Activated B cell treated with CpG ODN at 0.5 μM for 24 hours (primary cell): ENCODE data around the gene SCN3B. TPM values are rescaled to one million over a fixed set of nuclear protein-coding genes. Genes with fewer than 3 reads are reported as not detected.

Experiments used
- ATAC-seq: fragments of 200-7000 bp; cut with Tn5 transposase; one replicate; pipeline ENCODE4 v1.10.0; 2021; ENCODE audit warnings: low read depth, mild to moderate bottlenecking, moderate library complexity
- CTCF ChIA-PET: fragments of 350-600 bp; sonication (Branson Sonifier 250); formaldehyde crosslinking; loops from one replicate; lab custom pipeline; 2021; ENCODE audit warnings: antibody characterized with exemption; lab: Charles Lee
- POLR2A ChIA-PET: fragments of 350-600 bp; sonication (Branson Sonifier 250); formaldehyde crosslinking; loops from one replicate; lab custom pipeline; 2021; ENCODE audit warnings: antibody characterized with exemption; lab: Charles Lee
- DNase-seq: peaks from one replicate; pipeline ENCODE4 v3.0.0; 2022
- H3K27ac Mint-ChIP-seq: one replicate; pipeline ENCODE4 v1.8.0; 2020; ENCODE audit warnings: mixed read lengths
- H3K27me3 Mint-ChIP-seq: one replicate; pipeline ENCODE4 v1.8.0; 2021; ENCODE audit warnings: mixed read lengths
- H3K36me3 Mint-ChIP-seq: one replicate; pipeline ENCODE4 v1.8.0; 2021; ENCODE audit warnings: low read depth, mixed read lengths
- H3K4me1 Mint-ChIP-seq: one replicate; pipeline ENCODE4 v1.8.0; 2021; ENCODE audit warnings: mixed read lengths
- H3K4me3 Mint-ChIP-seq: one replicate; pipeline ENCODE4 v1.8.0; 2020; ENCODE audit warnings: mild to moderate bottlenecking, mixed read lengths
- H3K9me3 Mint-ChIP-seq: one replicate; pipeline ENCODE4 v1.8.0; 2020; ENCODE audit warnings: mixed read lengths
- intact Hi-C: fragments of 100-400 bp; cut with micrococcal nuclease; formaldehyde crosslinking; loops from one replicate; pipeline ENCODE4 v1.15.1; 2024
- total RNA-seq: library from RNA; stranded (reverse); gene quantifications from 2 replicates; pipeline ENCODE4 v1.2.3, GENCODE V29; 2022
- TF ChIP-seq, protein P1 (sequence below): fragments of 200-600 bp; IDR thresholded peaks from one replicate; pipeline ENCODE4 v1.8.0; 2022; ENCODE audit warnings: antibody characterized with exemption, mild to moderate bottlenecking

SCN3B gene
- total RNA-seq, 1 donor from 2014 or later: not detected

DNA sequence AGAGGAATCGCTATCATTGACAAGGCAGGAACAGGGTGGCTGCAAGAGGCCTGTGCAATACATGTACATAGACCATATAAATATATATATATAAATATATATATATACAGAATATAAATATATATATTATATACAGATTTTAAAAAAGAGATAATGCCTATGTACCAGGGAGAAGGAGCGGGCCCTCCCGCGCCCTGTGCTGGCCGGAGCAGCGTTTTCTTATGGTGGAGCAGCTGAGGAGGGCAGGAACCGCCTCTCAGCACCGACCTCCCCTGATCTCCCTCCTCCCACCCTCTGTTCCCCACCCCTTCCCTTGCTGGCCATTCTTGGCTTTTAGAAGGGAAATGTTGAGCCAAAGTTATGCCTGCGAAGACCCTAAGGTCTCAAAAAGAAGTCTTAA lies 31.8 kb downstream of the SCN3B start:
- Mint-ChIP-seq H3K27me3 (no peaks in the 10 kb centered on the region), H3K9me3 (no peaks in the 10 kb centered on the region)

DNA sequence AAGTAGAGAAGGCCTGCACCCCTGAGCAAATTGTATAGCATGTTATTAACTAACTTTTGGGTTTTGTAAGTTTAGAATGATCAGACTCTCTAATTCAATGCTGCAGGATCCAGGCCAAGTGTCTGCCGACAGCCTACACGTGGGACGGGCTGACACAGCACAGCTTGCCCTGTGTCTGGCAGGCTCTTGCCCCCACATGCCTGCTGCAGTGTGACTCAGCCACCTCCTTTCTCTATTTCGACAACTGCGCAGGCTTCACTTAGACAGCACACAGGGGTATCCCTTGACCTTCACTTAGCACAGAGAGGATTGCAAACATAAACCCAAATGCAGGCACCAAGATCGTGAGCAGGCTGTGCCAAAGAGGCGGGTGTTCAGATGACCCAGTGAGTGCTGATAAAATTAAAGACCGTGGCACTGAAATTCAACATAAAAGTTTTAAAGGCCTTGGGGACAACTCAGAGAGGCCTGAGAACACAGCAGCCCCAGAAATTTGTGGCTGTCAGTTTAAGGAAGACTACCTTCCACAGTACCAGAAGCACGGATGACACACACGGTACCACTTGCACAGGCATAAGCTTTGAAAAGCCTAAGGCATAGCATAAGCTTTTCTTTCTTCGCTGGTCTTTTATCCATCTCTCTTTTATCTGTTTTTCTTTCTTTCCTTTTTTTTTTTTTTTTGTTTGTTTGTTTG lies 37.8 kb downstream of the SCN3B start:
- no peaks in the 10 kb centered on the region for H3K27me3 Mint-ChIP-seq
- intact Hi-C loops: no loop called here
- H3K27ac Mint-ChIP-seq: no peak overlapping the region
- ChIA-PET CTCF (no interaction called here), POLR2A (no interaction called here)
- H3K4me1 Mint-ChIP-seq: no peaks in the 10 kb centered on the region
- H3K9me3 Mint-ChIP-seq: no peaks in the 10 kb centered on the region
- H3K36me3 Mint-ChIP-seq: no peaks in the 10 kb centered on the region
- no peak overlapping the region for H3K4me3 Mint-ChIP-seq
- TF ChIP-seq, protein P1, sequence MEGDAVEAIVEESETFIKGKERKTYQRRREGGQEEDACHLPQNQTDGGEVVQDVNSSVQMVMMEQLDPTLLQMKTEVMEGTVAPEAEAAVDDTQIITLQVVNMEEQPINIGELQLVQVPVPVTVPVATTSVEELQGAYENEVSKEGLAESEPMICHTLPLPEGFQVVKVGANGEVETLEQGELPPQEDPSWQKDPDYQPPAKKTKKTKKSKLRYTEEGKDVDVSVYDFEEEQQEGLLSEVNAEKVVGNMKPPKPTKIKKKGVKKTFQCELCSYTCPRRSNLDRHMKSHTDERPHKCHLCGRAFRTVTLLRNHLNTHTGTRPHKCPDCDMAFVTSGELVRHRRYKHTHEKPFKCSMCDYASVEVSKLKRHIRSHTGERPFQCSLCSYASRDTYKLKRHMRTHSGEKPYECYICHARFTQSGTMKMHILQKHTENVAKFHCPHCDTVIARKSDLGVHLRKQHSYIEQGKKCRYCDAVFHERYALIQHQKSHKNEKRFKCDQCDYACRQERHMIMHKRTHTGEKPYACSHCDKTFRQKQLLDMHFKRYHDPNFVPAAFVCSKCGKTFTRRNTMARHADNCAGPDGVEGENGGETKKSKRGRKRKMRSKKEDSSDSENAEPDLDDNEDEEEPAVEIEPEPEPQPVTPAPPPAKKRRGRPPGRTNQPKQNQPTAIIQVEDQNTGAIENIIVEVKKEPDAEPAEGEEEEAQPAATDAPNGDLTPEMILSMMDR: no peak
- DNase-seq (no peak), ATAC-seq (no peak)

More for the DNA sequence above, 31.8 kb downstream of the SCN3B start:
- Mint-ChIP-seq H3K27ac (no peak overlapping the region), H3K36me3 (no peaks in the 10 kb centered on the region), H3K4me1 (no peaks in the 10 kb centered on the region), H3K4me3 (no peak overlapping the region)
- intact Hi-C loops: no loop called here
- ChIA-PET POLR2A (no interaction called here), CTCF (no interaction called here)
- TF ChIP-seq, protein P1: no peak
- DNase-seq: no peak
- no peak for ATAC-seq

DNA sequence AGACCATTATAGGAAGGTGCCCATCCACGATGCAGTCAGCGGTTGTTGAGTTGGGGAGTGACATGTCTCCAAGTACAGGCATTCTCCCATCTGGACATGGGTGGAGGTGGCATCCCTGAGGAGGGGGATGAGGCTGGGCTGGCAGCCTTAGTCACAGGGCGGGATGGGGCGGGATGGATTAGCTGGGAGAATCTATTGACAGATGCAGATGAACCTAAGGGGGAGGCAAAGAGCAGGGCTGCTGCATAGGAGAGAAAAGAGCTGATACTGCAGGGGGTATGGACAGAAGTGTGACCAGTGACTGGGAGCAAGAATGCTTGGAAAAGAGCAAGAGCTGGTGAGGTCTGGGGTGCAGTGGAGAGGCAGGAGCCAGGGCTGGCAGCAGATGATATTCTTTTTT lies 42.7 kb downstream of the SCN3B start:
- CTCF ChIA-PET: no interaction called here
- no peak for DNase-seq
- Mint-ChIP-seq H3K27ac (no peak overlapping the region), H3K9me3 (no peaks in the 10 kb centered on the region), H3K4me1 (no peaks in the 10 kb centered on the region), H3K27me3 (no peaks in the 10 kb centered on the region), H3K4me3 (no peak overlapping the region), H3K36me3 (peaks cover 7% of the 10 kb centered on the region)
- TF ChIP-seq, protein P1: no peak
- POLR2A ChIA-PET: no interaction called here
- intact Hi-C loops: no loop called here
- ATAC-seq: no peak

DNA sequence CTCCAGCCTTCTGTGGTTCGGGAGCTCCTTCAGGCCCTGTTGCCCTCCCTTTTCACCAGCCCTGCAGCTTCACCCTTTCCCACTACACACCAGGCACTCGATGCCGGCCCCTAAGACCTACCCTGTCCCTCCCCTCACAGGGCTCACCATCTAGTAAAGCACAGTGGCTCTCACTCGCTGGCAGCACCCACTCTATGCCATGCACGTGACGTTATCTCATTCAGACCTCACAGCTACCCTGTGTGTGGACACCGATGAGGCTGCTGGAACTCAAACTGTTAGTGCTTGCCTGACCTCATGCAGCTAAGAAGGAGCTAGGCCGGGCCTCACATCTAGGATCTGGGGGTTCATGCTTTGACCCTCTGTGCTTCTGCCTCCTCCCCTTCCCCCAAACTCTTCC lies 45.5 kb downstream of the SCN3B start:
- ATAC-seq: no peak
- no peak overlapping the region for H3K4me3 Mint-ChIP-seq

DNA sequence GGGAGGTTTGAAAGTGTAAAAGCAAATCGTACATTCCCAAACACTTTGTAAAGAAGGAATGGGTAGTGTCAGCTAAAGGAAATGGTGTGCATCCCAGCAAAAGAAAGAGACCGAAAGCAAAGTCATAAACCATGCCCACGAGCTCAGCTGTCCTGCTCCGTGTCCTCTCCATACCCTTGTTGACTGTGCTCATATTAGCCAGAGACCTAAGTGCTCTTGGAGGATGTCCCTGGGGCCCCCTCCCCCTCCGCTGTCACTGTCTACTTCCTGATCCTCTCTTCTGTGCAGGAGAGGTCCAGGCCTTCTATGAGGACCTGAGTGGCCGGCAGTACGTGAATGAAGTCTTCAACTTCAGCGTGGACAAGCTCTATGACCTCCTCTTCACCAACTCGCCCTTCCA lies 46.1 kb downstream of the SCN3B start:
- Mint-ChIP-seq H3K36me3 (peaks cover 7% of the 10 kb centered on the region), H3K9me3 (no peaks in the 10 kb centered on the region), H3K27me3 (no peaks in the 10 kb centered on the region), H3K4me3 (no peak overlapping the region), H3K4me1 (no peaks in the 10 kb centered on the region), H3K27ac (no peak overlapping the region)
- CTCF ChIA-PET: no interaction called here
- POLR2A ChIA-PET: no interaction called here
- DNase-seq: no peak
- TF ChIP-seq, protein P1: no peak
- ATAC-seq: no peak
- intact Hi-C loops: no loop called here

More for the DNA sequence above, 45.5 kb downstream of the SCN3B start:
- DNase-seq: no peak
- Mint-ChIP-seq H3K36me3 (peaks cover 7% of the 10 kb centered on the region), H3K27ac (no peak overlapping the region), H3K4me1 (no peaks in the 10 kb centered on the region), H3K27me3 (no peaks in the 10 kb centered on the region), H3K9me3 (no peaks in the 10 kb centered on the region)
- POLR2A ChIA-PET: no interaction called here
- TF ChIP-seq, protein P1: no peak
- intact Hi-C loops: no loop called here
- CTCF ChIA-PET: no interaction called here
